ENCODE results near the gene ARMS2. TPM values are rescaled to one million over a fixed set of nuclear protein-coding genes. Genes with fewer than 3 reads are reported as not detected.

ARMS2 gene
- total and polyA plus RNA-seq, 2 donors = not detected

GRCh38 chr10:122469848-122470247, 15.4 kb downstream of the ARMS2 start:
- Histone ChIP-seq H3K36me3 (ENCODE audit: insufficient read depth) (no peaks in the 10 kb centered on the region), H3K4me3 (ENCODE audit: low read depth, low read length) (no peak overlapping the region), H3K27ac (ENCODE audit: low read depth) (no peak overlapping the region), H3K4me1 (ENCODE audit: insufficient read depth) (peaks cover 4% of the 10 kb centered on the region)
- WGBS = 93% methylated on average over 4 of the region's 4 CpGs
- DNase-seq (ENCODE audit: extremely low spot score) = no peak

- no peak for DNase-seq (ENCODE audit: extremely low spot score)
- Histone ChIP-seq H3K27ac (ENCODE audit: low read depth) (no peak overlapping the region), H3K4me1 (ENCODE audit: insufficient read depth) (peaks cover 3% of the 10 kb centered on the region), H3K36me3 (ENCODE audit: insufficient read depth) (no peaks in the 10 kb centered on the region), H3K4me3 (ENCODE audit: low read depth, low read length) (no peak overlapping the region)
- WGBS = 98% methylated on average over 4 of the region's 4 CpGs
Observed at GRCh38 chr10:122471531-122472177, 17.2 kb downstream of the ARMS2 start.

- DNase-seq (ENCODE audit: extremely low spot score) = no peak
- Histone ChIP-seq H3K36me3 (ENCODE audit: insufficient read depth) (no peaks in the 10 kb centered on the region), H3K27ac (ENCODE audit: low read depth) (no peak overlapping the region), H3K4me1 (ENCODE audit: insufficient read depth) (peaks cover 3% of the 10 kb centered on the region), H3K4me3 (ENCODE audit: low read depth, low read length) (no peak overlapping the region)
- WGBS = 88% methylated on average over 8 of the region's 8 CpGs
Observed at GRCh38 chr10:122473116-122473515, 18.7 kb downstream of the ARMS2 start.

GRCh38 chr10:122474131-122474818, 19.8 kb downstream of the ARMS2 start:
- peaks cover 3% of the 10 kb centered on the region for H3K4me1 ChIP-seq (ENCODE audit: insufficient read depth)

GRCh38 chr10:122475100-122475499, 20.6 kb downstream of the ARMS2 start:
- peaks cover 1% of the 10 kb centered on the region for H3K4me1 ChIP-seq (ENCODE audit: insufficient read depth)

More at GRCh38 chr10:122474131-122474818, 19.8 kb downstream of the ARMS2 start:
- no peaks in the 10 kb centered on the region for H3K36me3 ChIP-seq (ENCODE audit: insufficient read depth)
- WGBS = 46% methylated on average over 15 of the region's 15 CpGs
- DNase-seq (ENCODE audit: extremely low spot score) = no peak
- H3K4me3 ChIP-seq (ENCODE audit: low read depth, low read length) = no peak overlapping the region
- H3K27ac ChIP-seq (ENCODE audit: low read depth) = no peak overlapping the region

GRCh38 chr10:122475591-122476332, 21.3 kb downstream of the ARMS2 start:
- H3K27ac ChIP-seq (ENCODE audit: low read depth) = no peak overlapping the region
- DNase-seq (ENCODE audit: extremely low spot score) = no peak
- 65% methylated on average over 16 of the region's 16 CpGs for WGBS
- no peaks in the 10 kb centered on the region for H3K36me3 ChIP-seq (ENCODE audit: insufficient read depth)
- H3K4me1 ChIP-seq (ENCODE audit: insufficient read depth) = peaks cover 1% of the 10 kb centered on the region
- no peak overlapping the region for H3K4me3 ChIP-seq (ENCODE audit: low read depth, low read length)

More at GRCh38 chr10:122475100-122475499, 20.6 kb downstream of the ARMS2 start:
- H3K36me3 ChIP-seq (ENCODE audit: insufficient read depth) = no peaks in the 10 kb centered on the region
- no peak overlapping the region for H3K4me3 ChIP-seq (ENCODE audit: low read depth, low read length)
- no peak for DNase-seq (ENCODE audit: extremely low spot score)
- no peak overlapping the region for H3K27ac ChIP-seq (ENCODE audit: low read depth)
- 23% methylated on average over 12 of the region's 12 CpGs for WGBS

- H3K4me1 ChIP-seq (ENCODE audit: insufficient read depth) = peaks cover 1% of the 10 kb centered on the region
- DNase-seq (ENCODE audit: extremely low spot score) = no peak
- WGBS = 77% methylated on average over 6 of the region's 6 CpGs
- H3K36me3 ChIP-seq (ENCODE audit: insufficient read depth) = no peaks in the 10 kb centered on the region
- no peak overlapping the region for H3K4me3 ChIP-seq (ENCODE audit: low read depth, low read length)
- no peak overlapping the region for H3K27ac ChIP-seq (ENCODE audit: low read depth)
Observed at GRCh38 chr10:122476333-122476695, 21.9 kb downstream of the ARMS2 start.

- Histone ChIP-seq H3K27ac (ENCODE audit: low read depth) (no peak overlapping the region), H3K4me1 (ENCODE audit: insufficient read depth) (peaks cover 1% of the 10 kb centered on the region), H3K36me3 (ENCODE audit: insufficient read depth) (no peaks in the 10 kb centered on the region), H3K4me3 (ENCODE audit: low read depth, low read length) (no peak overlapping the region)
- no peak for DNase-seq (ENCODE audit: extremely low spot score)
- WGBS = 57% methylated on average over 5 of the region's 5 CpGs
Observed at GRCh38 chr10:122477436-122477835, 23.0 kb downstream of the ARMS2 start.

- Histone ChIP-seq H3K4me1 (ENCODE audit: insufficient read depth) (peaks cover 1% of the 10 kb centered on the region), H3K36me3 (ENCODE audit: insufficient read depth) (no peaks in the 10 kb centered on the region), H3K27ac (ENCODE audit: low read depth) (no peak overlapping the region), H3K4me3 (ENCODE audit: low read depth, low read length) (no peak overlapping the region)
- WGBS = 68% methylated on average over 7 of the region's 7 CpGs
- no peak for DNase-seq (ENCODE audit: extremely low spot score)
Observed at GRCh38 chr10:122478971-122479370, 24.5 kb downstream of the ARMS2 start.

- H3K4me1 ChIP-seq (ENCODE audit: insufficient read depth) = no peaks in the 10 kb centered on the region
- H3K27ac ChIP-seq (ENCODE audit: low read depth) = no peak overlapping the region
- H3K36me3 ChIP-seq (ENCODE audit: insufficient read depth) = no peaks in the 10 kb centered on the region
- 95% methylated on average over 10 of the region's 10 CpGs for WGBS
- no peak for DNase-seq (ENCODE audit: extremely low spot score)
- no peak overlapping the region for H3K4me3 ChIP-seq (ENCODE audit: low read depth, low read length)
Observed at GRCh38 chr10:122480146-122480833, 25.8 kb downstream of the ARMS2 start.

GRCh38 chr10:122481296-122482056, 27.0 kb downstream of the ARMS2 start:
- no peaks in the 10 kb centered on the region for H3K4me1 ChIP-seq (ENCODE audit: insufficient read depth)
- H3K36me3 ChIP-seq (ENCODE audit: insufficient read depth) = no peaks in the 10 kb centered on the region
- WGBS = 91% methylated on average over 6 of the region's 6 CpGs
- no peak overlapping the region for H3K4me3 ChIP-seq (ENCODE audit: low read depth, low read length)
- no peak overlapping the region for H3K27ac ChIP-seq (ENCODE audit: low read depth)
- no peak for DNase-seq (ENCODE audit: extremely low spot score)

- no peak for DNase-seq (ENCODE audit: extremely low spot score)
- WGBS = 92% methylated on average over 11 of the region's 11 CpGs
- no peaks in the 10 kb centered on the region for H3K36me3 ChIP-seq (ENCODE audit: insufficient read depth)
- no peak overlapping the region for H3K27ac ChIP-seq (ENCODE audit: low read depth)
- H3K4me1 ChIP-seq (ENCODE audit: insufficient read depth) = no peaks in the 10 kb centered on the region
- no peak overlapping the region for H3K4me3 ChIP-seq (ENCODE audit: low read depth, low read length)
Observed at GRCh38 chr10:122484276-122485060, 30.0 kb downstream of the ARMS2 start.

Measured in urinary bladder (tissue), 4 donors.